Adrenal gland (tissue), 12 donors: ENCODE results near the gene LAMP2. TPM values are rescaled to one million over a fixed set of nuclear protein-coding genes. Genes with fewer than 3 reads are reported as not detected.
A peak's percentile ranks its signal among the peaks of the same experiment; 100 is the strongest.
"Not testable (repeated sequence)": the region's sequence is repeated elsewhere in the genome, so short reads cannot be mapped to it uniquely, and the experiment has no call there.

Experiments
- DNase-seq, 7 donors: peaks; one replicate each; pipeline ENCODE4 v3.0.0-alpha.2; 2019 to 2020
- H3K27ac ChIP-seq, 5 donors: fragments of 200-600 bp; sonication (generic) in 4 of 5; 1 replicate in 3 of 5; 2 replicates in 2 of 5; pipeline versions ENCODE4 v1.5.1 to v1.8.0; 2016 to 2020; ENCODE audit warnings: mild to moderate bottlenecking in 1 of 5
- H3K27me3 ChIP-seq: fragments of 200-600 bp; 2 replicates; pipeline ENCODE4 v1.8.0; 2021
- H3K36me3 ChIP-seq, 2 donors: fragments of 200-600 bp; replicated peaks in 1 of 2; 1 replicate in 1 of 2; 2 replicates in 1 of 2; pipeline versions ENCODE4 v1.5.1 to v1.8.0; 2018 to 2022
- H3K4me1 ChIP-seq, 2 donors: fragments of 200-600 bp; replicated peaks in 1 of 2; 1 replicate in 1 of 2; 2 replicates in 1 of 2; pipeline versions ENCODE4 v1.5.1 to v1.8.0; 2018 to 2021
- H3K4me3 ChIP-seq, 4 donors: fragments of 200-600 bp; sonication (generic) in 3 of 4; one replicate each; pipeline ENCODE4 v1.5.1; 2016 to 2018
- H3K9me3 ChIP-seq, 3 donors: fragments of 200-600 bp; sonication (generic) in 1 of 3; replicated peaks in 1 of 3; 1 replicate in 2 of 3; 2 replicates in 1 of 3; pipeline versions ENCODE4 v1.5.1 to v1.8.0; 2016 to 2021
- CTCF ChIP-seq, 6 experiments: fragments of 450-650 bp in 4 of 6; fragments of 200-600 bp in 2 of 6; sonication (generic) in 1 of 6; IDR thresholded peaks; 1 replicate in 5 of 6; 2 replicates in 1 of 6; pipeline versions ENCODE4 v1.5.1 to v1.8.0; 2016 to 2021; ENCODE audit warnings: antibody characterized with exemption in 6 of 6, mild to moderate bottlenecking in 2 of 6, moderate library complexity in 1 of 6
- POLR2A ChIP-seq, 2 donors: fragments of 450-650 bp; IDR thresholded peaks; one replicate each; pipeline ENCODE4 v1.6.1; 2017; ENCODE audit warnings: antibody characterized with exemption in 2 of 2, mild to moderate bottlenecking in 2 of 2, moderate library complexity in 1 of 2
- WGBS, 4 donors: extraction: QIAGEN DNeasy Blood & Tissue Kit in 2 of 4; methylation state at CpG; one replicate each; pipeline versions ENCODE4 v1.1.5 to v1.1.7; 2013 to 2017; 5-methylcytosine and 5-hydroxymethylcytosine counted together
- intact Hi-C, 2 donors: fragments of 100-400 bp; cut with DNase I; formaldehyde crosslinking; loops; one replicate each; pipeline versions ENCODE4 v1.14.1 to v1.15.0; 2022 to 2023
- polyA plus RNA-seq, 3 donors: library from polyadenylated mRNA; stranded (reverse); fragments of 200-250 nt in 2 of 3; fragments of 350-450 nt in 1 of 3; fragmentation: Illumina TruSeq in 1 of 3; extraction: RNeasy Lipid Tissue Mini Kit (QIAGEN cat#74804) in 1 of 3; gene quantifications; one replicate each; pipeline ENCODE4 v1.2.3, GENCODE V29; 2013 to 2014
- total RNA-seq, 9 donors: library from RNA; depleted of rRNA in 4 of 9; stranded (reverse); fragments of >200 nt in 4 of 9; fragments of 120-200 nt in 1 of 9; fragmentation: NEBNext Ultra II Directional in 1 of 9; extraction: Animal tissue kit (Norgen Biotek cat#: 25700) in 1 of 9; gene quantifications; one replicate each; pipeline versions ENCODE4 v1.1.0 to v1.2.4, GENCODE V29; 2013 to 2023
- donor health status: healthy with polysubstance abuse.
- donor health status: Bipolar disorder and iron deficiency.
- donor health status: DM: yes; HTN: yes; CAD: no.
- donor health status: DM: no; HTN: no; CAD: no.
- donor health status: DM: no; HTN: no; CAD: no.
- donor health status: DM: yes; HTN: yes; CAD: no.

LAMP2 gene
- total and polyA plus RNA-seq, 12 donors, result 15.8 to 206 (median 157) TPM

- WGBS, 4 donors, result 73 to 100% (median 79%) methylated on average over 2 of the region's 2 CpGs
- no peak overlapping the region for H3K4me3 ChIP-seq
- no peaks in the 10 kb centered on the region for H3K36me3 ChIP-seq
- DNase-seq, result no peak
- intact Hi-C loops, result no loop called here
- no peak overlapping the region for H3K27ac ChIP-seq
- no peaks in the 10 kb centered on the region for H3K4me1 ChIP-seq
- H3K27me3 ChIP-seq, result no peaks in the 10 kb centered on the region
- H3K9me3 ChIP-seq, result no peaks in the 10 kb centered on the region
- TF ChIP-seq CTCF (IDR thresholded peaks at IDR 0.05) (no peak), POLR2A (IDR thresholded peaks at IDR 0.05) (no peak)
Measured at GRCh38 chrX:120512627-120513026, 43.5 kb upstream of the LAMP2 start.

- intact Hi-C loops, result no loop called here
- Histone ChIP-seq H3K9me3 (no peaks in the 10 kb centered on the region), H3K4me1 (no peaks in the 10 kb centered on the region), H3K27ac (no peak overlapping the region), H3K27me3 (no peaks in the 10 kb centered on the region), H3K36me3 (no peaks in the 10 kb centered on the region), H3K4me3 (no peak overlapping the region)
- WGBS, 4 donors, result 72 to 100% (median 91%) methylated on average over 1 to 3 of the region's 3 CpGs
- TF ChIP-seq POLR2A (IDR thresholded peaks at IDR 0.05), result no peak
- TF ChIP-seq CTCF (IDR thresholded peaks at IDR 0.05), result no peak
- DNase-seq, result no peak
Measured at GRCh38 chrX:120512222-120512621, 43.1 kb upstream of the LAMP2 start.

- Histone ChIP-seq H3K36me3 (no peaks in the 10 kb centered on the region), H3K4me3 (no peak overlapping the region), H3K27me3 (no peaks in the 10 kb centered on the region), H3K4me1 (no peaks in the 10 kb centered on the region), H3K9me3 (no peaks in the 10 kb centered on the region), H3K27ac (no peak overlapping the region)
- 67 to 87% (median 81%) methylated on average over 1 of the region's 1 CpG for WGBS, 4 donors
- TF ChIP-seq CTCF (IDR thresholded peaks at IDR 0.05), result no peak
- TF ChIP-seq POLR2A (IDR thresholded peaks at IDR 0.05), result no peak
- intact Hi-C loops, result no loop called here
- no peak for DNase-seq
Measured at GRCh38 chrX:120504569-120504968, 35.5 kb upstream of the LAMP2 start.

- no peaks in the 10 kb centered on the region for H3K27me3 ChIP-seq
- no peaks in the 10 kb centered on the region for H3K9me3 ChIP-seq
- H3K4me3 ChIP-seq, result no peak overlapping the region
- H3K27ac ChIP-seq, result no peak overlapping the region
- H3K36me3 ChIP-seq, result no peaks in the 10 kb centered on the region
- DNase-seq, result peak in 1 of 7 donors; percentile 25
- 45 to 71% (median 58%) methylated on average over 2 to 4 of the region's 4 CpGs for WGBS, 4 donors
- no peak for TF ChIP-seq POLR2A (IDR thresholded peaks at IDR 0.05)
- no peak for TF ChIP-seq CTCF (IDR thresholded peaks at IDR 0.05)
- H3K4me1 ChIP-seq, result no peaks in the 10 kb centered on the region
- intact Hi-C loops, result no loop called here
Measured at GRCh38 chrX:120499301-120500072, 30.4 kb upstream of the LAMP2 start.

GRCh38 chrX:120490119-120490518 lies 21.0 kb upstream of the LAMP2 start:
- H3K4me1 ChIP-seq, H3K9me3 ChIP-seq, H3K4me3 ChIP-seq, H3K36me3 ChIP-seq, DNase-seq, intact Hi-C loops, H3K27ac ChIP-seq, H3K27me3 ChIP-seq: not testable (repeated sequence)
- WGBS, 4 donors, result 89 to 94% (median 91%) methylated on average over 1 to 2 of the region's 2 CpGs
